ENCODE measurements around the gene CAVIN4.

Gene CAVIN4, protein sequence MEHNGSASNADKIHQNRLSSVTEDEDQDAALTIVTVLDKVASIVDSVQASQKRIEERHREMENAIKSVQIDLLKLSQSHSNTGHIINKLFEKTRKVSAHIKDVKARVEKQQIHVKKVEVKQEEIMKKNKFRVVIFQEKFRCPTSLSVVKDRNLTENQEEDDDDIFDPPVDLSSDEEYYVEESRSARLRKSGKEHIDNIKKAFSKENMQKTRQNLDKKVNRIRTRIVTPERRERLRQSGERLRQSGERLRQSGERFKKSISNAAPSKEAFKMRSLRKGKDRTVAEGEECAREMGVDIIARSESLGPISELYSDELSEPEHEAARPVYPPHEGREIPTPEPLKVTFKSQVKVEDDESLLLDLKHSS

DNA sequence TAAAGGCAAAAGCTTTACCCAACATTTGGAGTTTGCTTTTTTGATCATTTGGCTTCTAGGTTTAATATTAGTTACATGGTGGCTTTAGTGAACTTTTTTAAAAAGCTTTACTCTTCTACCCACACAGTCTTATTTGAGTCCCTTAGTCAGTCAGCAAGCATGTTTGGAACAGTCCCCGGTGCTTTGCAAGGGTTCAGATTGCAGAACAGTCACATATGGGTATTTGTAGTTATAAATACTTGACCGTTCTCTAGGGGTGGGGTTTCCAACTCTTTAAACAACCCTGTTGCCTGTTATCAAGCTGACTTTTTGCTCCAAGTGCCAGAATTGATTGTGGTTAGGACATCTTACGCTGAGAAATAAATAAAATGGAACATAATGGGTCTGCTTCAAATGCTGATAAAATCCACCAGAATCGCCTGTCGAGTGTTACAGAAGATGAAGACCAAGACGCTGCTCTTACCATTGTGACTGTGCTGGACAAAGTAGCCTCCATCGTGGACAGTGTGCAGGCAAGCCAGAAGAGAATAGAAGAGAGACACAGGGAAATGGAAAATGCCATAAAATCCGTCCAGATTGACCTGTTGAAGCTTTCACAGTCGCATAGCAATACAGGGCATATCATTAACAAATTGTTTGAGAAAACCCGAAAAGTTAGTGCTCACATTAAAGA is at the start of gene CAVIN4:
Gene CAVIN4, plus strand, starts transcription at position 304 of the 673 bp plus-strand sequence. Its CDS starts 65 bp downstream, at position 369.
- DNase-seq (ENCODE audit: low read depth in 2 of 2), result no peak

GRCh38 chr9:100534401-100534800 is 43.5 kb upstream of the CAVIN4 start:
- no peak for DNase-seq (ENCODE audit: low read depth in 2 of 2)

DNA sequence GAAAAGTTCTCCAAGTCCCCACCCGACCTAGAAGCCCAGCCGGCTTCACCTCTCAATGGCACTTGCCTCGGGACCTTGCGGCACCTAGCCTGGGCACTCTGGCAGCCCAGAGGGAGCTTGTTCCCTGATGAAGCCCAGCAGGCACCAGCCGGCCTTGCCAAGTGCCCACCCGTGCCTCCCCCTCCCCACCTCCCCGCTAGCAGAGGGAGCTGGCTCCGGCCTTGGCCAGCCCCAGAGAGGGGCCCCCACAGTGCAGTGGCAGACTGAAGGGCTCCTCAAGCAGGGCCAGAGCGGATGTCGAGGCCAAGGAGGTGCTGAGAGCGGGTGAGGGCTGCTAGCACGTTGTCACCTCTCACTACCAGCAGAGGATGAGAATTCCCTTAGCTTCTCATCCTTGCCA is 37.6 kb upstream of the CAVIN4 start:
- DNase-seq (ENCODE audit: low read depth in 2 of 2), result no peak

- DNase-seq (ENCODE audit: low read depth in 2 of 2), result no peak
Measured at GRCh38 chr9:100549048-100549447, 28.8 kb upstream of the CAVIN4 start.

DNA sequence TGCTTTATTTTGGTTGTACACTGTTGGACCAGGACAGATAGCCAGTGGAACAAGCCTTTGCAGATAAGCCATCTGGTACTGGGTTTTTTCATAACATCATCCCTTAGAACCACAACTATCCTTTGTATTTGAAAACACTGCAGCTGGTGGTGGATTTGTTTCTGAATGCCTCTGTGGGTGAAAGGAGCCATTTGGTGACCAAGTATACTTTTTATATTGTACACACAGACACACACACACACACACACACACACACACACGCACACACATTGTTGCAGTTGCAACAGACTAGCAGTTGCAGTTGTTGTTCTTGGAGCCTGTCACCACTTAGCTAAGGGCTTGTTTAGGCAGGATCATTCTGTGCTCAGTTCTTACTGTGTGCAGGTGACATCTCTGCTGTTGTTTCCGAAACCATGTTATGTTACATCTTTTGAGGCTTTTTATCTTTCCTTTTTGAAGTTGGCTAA is 22.9 kb upstream of the CAVIN4 start:
- no peak for DNase-seq (ENCODE audit: low read depth in 2 of 2)

DNA sequence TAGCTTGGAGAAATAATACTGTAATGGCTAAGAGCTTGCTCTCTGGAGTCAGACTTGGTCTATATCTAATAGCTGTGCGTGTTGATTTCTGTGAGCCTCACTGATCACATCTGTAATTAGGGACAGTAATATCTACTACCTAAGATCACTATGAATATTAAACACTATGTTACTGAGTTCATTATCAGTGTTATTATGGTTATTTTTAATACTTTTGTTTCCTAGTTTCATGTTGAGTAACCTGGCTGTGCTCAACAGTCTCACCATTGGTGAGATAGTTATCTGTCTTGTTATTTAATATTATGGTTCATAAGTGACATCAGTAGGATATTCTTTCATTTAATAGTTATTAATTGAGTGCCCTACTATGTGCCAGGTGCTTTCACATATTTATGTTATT is 22.4 kb upstream of the CAVIN4 start:
- no peak for DNase-seq (ENCODE audit: low read depth in 2 of 2)

DNA sequence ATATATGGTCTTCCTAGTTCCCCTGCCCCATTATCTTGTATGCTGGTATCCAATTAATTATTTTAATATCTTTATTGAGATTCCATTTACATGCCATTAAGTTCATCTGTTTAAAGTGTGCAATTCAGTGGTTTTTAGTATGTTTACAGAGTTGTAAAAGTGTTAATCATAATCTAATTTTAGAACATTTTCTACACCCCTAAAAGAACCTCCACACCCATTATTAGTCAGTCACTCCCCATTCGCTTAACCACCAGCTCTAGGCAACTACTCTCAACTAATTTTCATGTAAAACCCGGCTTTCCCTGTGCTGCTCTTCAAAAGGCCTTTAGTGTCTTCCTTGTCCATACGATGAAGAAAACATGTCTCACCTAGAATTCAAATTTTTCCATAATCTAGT is 20.8 kb upstream of the CAVIN4 start:
- no peak for DNase-seq (ENCODE audit: low read depth in 2 of 2)

DNA sequence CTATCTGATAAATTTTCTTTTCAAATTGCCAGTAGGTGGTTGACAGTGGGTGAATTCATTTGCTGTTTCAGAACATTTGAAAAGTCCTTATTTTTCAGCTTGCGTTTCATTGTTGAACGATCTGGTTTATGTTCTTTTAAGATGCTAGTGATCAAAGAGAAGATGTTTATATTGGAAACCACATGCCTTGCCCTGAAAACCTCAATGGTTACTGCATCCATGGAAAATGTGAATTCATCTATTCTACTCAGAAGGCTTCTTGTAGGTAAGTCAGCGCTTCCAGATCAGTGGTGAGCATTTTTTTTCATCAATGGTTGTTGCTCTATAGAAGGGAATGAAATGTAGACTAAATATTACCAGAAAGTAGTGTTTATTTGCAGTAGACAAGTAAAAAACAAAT is 16.6 kb upstream of the CAVIN4 start:
- DNase-seq (ENCODE audit: low read depth in 2 of 2), result no peak

GRCh38 chr9:100567856-100568255 is 10.0 kb upstream of the CAVIN4 start:
- DNase-seq (ENCODE audit: low read depth in 2 of 2), result no peak

GRCh38 chr9:100573655-100574260 is 4.1 kb upstream of the CAVIN4 start:
- DNase-seq (ENCODE audit: low read depth in 2 of 2), result no peak

DNA sequence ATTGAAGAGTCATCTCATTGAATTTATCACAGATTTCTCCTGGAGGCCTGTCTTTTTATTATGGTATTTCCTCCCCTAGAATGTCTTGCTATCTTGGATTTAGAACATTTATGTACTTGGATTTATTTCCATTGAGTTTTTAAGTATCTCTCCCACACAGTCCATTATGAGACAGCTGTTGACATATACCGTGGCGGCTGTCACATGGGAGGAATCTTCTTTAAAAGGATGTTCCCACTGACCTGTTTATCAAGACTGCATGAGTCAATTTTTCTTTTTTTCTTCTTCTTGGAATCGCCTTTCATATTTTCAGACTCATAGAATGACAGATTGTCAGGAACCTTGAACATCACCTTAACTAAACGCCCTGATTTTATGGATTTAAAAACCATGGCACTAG is 2.9 kb upstream of the CAVIN4 start:
- no peak for DNase-seq (ENCODE audit: low read depth in 2 of 2)

GRCh38 chr9:100575765-100576386 is 2.0 kb upstream of the CAVIN4 start:
- DNase-seq (ENCODE audit: low read depth in 2 of 2), result no peak

GRCh38 chr9:100578610-100579009 is 731 bp downstream of the CAVIN4 start:
- DNase-seq (ENCODE audit: low read depth in 2 of 2), result no peak

GRCh38 chr9:100579665-100580064 is 1.8 kb downstream of the CAVIN4 start:
- DNase-seq (ENCODE audit: low read depth in 2 of 2), result no peak

- no peak for DNase-seq (ENCODE audit: low read depth in 2 of 2)
Measured at GRCh38 chr9:100580257-100580656, 2.4 kb downstream of the CAVIN4 start.

DNA sequence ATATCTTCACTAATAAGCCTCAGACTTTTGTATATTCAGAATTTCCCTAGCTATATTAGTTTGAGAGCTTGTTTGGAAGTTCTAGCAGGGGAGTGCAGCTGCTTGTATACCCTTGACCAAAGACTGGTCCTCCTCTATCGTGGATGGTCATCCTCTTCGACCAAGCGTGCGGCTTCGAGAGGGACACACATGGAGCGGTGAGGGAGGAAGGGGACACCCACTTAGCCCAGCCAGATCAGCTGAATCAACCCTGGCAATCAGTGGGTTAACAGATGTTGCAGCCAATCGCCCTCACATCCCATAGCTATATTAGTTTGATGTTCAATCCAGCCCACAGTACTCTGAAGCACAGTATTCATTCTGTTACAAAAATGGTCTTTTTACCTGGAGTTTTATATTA is 3.2 kb downstream of the CAVIN4 start:
- no peak for DNase-seq (ENCODE audit: low read depth in 2 of 2)

- no peak for DNase-seq (ENCODE audit: low read depth in 2 of 2)
Measured at GRCh38 chr9:100581661-100582060, 3.8 kb downstream of the CAVIN4 start.

DNA sequence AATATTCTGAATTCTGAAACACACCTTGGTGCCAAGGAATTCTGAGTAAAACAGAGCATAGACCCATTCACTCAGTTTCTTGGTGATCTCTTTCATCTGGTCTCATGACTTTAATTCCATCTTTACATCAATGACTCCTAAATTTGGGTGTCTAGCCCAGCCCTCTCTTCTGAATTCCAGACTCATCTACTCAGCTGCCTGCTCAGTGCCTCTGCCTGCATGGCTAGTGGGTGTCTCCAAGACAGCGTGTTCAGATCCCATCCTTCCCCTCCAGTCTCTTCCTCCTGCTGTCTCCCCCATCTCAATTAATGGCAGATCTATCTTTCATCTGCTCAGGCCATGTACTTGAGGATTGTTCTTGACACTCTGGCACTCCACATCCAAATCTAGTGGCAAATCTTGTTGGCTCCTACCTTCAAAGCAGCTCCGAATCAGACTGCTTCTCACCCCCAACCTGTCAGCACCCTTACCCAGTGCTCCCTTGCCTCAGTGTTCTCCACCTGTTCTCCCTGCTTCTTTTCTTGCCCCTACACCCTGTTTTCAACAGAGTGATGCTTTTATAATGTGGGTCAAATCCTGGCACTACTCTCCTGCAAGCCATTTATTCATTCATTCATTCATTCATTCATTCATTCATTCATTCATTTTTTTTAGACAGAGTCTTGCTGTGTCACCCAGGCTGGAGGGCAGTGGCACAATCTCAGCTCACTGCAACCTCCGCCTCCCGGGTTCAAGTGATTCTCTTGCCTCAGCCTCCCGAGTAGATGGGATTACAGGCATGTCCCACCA is 5.3 kb downstream of the CAVIN4 start:
- DNase-seq (ENCODE audit: low read depth in 2 of 2), result no peak

- no peak for DNase-seq (ENCODE audit: low read depth in 2 of 2)
Measured at GRCh38 chr9:100584951-100585350, 7.1 kb downstream of the CAVIN4 start.

- DNase-seq (ENCODE audit: low read depth in 2 of 2), result no peak
Measured at GRCh38 chr9:100586093-100586492, 8.2 kb downstream of the CAVIN4 start.

- DNase-seq (ENCODE audit: low read depth in 2 of 2), result no peak
Measured at GRCh38 chr9:100587375-100587774, 9.5 kb downstream of the CAVIN4 start.

- no peak for DNase-seq (ENCODE audit: low read depth in 2 of 2)
Measured at GRCh38 chr9:100589582-100589981, 11.7 kb downstream of the CAVIN4 start.
